GM19467 (cell line): ENCODE measurements around the gene STAT3.
A peak's percentile ranks its signal among the peaks of the same experiment; 100 is the strongest.

ENCODE experiments used
- ATAC-seq: cut with Tn5 transposase; IDR thresholded peaks from one replicate; pipeline ENCODE4 v1.9.1; 2021; ENCODE audit warnings: mild to moderate bottlenecking, moderate library complexity; ENCODE audit not compliant: unreplicated experiment

Gene STAT3

GRCh38 chr17:42354956-42355843 lies 33.0 kb downstream of the STAT3 start:
- no peak for ATAC-seq

- no peak for ATAC-seq
Measured at GRCh38 chr17:42348104-42348503, 40.1 kb downstream of the STAT3 start.

DNA sequence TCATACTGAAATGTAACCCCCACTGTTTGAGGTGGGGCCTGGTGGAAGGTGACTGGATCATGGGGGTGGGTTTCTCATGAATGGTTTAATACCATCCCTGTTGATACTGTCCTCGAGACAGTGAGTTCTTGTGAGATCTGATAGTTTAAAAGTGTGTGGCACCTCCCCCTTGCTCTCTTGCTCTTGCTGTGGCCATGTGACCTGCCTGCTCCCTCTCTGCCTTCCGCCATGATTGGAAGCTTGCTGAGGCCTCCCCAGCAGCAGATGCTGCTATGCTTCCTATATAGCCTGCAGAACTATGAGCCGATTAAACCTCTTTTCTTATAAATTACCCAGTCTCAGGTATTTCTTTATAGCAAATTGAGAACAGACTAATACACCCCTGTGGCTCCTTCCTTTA lies 40.6 kb downstream of the STAT3 start:
- no peak for ATAC-seq

DNA sequence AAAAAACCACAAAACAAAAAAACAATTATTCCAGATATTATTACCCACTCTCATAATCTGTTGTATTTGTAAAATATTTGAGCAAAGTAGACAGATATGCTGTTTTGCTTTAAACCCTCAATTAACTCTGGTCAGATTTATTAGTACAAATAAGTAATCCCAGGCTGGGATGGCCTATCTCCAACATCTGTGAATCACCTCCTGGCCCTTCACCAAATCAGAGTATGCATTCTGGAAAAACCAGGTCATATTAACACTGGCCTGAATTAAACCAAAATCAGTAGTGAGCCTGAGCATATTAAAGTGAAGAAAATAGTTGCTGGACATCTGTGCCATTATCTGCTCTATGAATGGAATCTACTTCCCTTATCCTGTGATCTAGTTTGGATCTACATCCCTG lies 41.0 kb downstream of the STAT3 start:
- no peak for ATAC-seq

GRCh38 chr17:42346481-42346880 lies 41.8 kb downstream of the STAT3 start:
- ATAC-seq = no peak

DNA sequence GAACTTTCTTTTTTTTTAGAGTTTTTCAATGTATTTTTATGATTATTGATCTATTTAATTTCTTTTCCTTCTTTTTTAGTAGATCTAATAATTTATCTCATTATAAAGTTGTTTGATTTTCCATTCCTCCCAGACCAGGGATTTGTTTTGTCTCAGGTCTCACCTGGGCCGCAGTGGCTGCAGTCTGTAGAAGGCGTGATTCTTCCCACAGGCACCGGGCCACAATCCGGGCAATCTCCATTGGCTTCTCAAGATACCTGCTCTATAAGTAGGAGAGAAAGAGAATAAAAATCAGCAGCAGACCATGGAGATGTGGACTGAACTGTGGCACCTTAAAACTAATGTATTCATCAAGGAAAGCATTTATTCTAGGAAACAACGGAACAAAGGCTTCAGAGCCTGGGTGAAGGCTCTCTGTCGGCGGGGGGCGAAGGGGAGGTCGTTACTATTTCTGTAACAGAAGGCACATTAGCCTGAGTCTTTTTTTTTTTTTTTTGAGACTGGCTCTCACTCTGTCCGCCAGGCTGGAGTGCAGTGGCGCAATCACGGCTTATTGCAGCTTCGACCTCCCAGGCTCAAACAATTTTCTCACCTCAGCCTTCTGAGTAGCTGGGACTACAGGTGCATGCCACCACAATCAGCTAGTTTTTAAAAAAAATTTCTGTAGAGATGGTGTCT lies 42.7 kb downstream of the STAT3 start:
- ATAC-seq = no peak

DNA sequence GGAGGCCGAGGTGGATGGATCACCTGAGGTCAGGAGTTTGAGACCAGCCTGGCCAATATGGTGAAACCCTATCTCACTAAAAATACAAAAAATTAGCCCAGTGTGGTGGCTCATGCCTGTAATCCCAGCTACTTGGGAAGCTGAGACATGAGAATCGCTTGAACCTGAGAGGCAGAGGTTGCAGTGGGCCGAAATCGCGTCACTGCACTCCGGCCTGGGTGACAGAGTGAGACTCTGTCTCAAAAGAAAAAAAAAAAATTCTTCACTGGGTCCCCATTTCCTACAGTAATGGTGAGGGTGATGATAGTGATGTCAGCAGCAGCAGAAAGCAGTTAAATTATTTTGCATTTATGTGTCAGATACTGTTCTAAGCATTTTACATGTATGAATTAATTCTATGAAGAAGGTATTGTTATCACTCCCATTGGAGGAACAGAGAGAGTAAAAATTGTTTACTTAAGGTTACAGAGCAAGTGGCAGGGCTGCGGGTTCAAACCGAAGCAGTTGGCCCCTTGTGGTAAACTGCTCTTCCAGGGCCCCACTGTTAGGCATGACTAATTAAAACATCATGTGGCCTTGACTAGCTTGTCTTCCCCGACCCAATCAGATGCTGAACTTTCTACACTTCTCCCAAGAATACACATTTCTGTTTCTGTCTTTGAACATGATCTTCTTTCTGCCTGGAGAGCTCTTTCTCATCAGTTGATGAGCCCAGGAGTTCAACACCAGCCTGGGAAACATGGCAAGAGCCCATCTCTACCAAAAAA lies 45.8 kb downstream of the STAT3 start:
- ATAC-seq = no peak

GRCh38 chr17:42341568-42341967 lies 46.7 kb downstream of the STAT3 start:
- ATAC-seq = no peak

- no peak for ATAC-seq
Measured at GRCh38 chr17:42340691-42341127, 47.5 kb downstream of the STAT3 start.

DNA sequence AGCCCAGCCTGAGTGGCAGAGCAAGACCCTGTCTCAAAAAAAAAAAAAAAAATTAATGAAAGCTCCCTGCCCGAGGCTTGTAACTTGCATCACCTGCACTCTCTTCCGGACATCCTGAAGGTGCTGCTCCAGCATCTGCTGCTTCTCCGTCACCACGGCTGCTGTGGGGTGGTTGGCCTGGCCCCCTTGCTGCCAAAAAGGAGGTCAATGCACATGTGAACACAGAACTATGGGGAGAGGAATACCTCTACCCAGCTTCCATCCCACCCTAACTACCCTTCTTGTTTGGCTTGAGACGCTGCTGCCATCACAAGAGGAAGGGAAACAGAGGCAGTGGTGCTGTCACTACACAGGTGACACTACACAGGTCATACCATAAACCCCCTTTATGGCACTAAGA lies 49.0 kb downstream of the STAT3 start:
- no peak for ATAC-seq

- ATAC-seq = no peak
Measured at GRCh38 chr17:42338427-42338985, 49.7 kb downstream of the STAT3 start.

DNA sequence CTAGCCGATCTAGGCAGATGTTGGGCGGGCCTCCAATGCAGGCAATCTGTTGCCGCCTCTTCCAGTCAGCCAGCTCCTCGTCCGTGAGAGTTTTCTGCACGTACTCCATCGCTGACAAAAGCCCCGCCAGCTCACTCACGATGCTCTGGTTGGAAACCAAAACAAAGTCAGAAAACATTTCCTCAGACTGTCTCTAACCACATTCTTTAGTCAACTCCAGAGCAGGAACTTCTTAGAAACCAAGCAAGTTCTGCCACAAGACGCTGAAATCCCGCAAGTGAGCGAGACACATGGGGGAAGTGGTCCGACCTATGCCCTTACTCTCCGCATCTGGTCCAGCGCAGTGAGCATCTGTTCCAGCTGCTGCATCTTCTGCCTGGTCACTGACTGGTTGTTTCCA lies 50.8 kb downstream of the STAT3 start:
- ATAC-seq = no peak

- ATAC-seq = no peak
Measured at GRCh38 chr17:42334677-42335076, 53.6 kb downstream of the STAT3 start.

DNA sequence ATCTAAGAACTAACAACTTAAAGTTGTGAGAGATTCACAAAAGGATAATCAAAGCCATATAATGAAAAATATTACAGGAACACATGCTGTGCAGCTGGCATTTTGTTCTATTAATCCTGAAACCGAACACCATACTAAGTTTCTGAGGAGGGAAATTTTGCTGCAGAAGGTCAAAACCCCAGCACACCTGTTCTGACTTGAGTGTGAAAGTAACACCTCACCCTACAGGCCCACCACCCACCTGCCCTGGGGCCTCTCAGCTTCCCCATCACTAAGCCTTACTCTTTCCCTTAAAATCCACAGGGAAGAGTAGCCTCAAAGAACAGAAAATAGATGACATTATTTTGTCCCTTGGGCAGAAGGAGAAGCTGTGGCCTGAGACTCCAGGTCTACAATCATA lies 55.2 kb downstream of the STAT3 start:
- ATAC-seq = no peak

- ATAC-seq = no peak
Measured at GRCh38 chr17:42329025-42329976, 58.9 kb downstream of the STAT3 start.

- ATAC-seq = no peak
Measured at GRCh38 chr17:42325026-42325425, 63.2 kb downstream of the STAT3 start.

- no peak for ATAC-seq
Measured at GRCh38 chr17:42323268-42323773, 64.9 kb downstream of the STAT3 start.

- peak; percentile 62 for ATAC-seq
Measured at GRCh38 chr17:42322382-42323267, 65.6 kb downstream of the STAT3 start.

DNA sequence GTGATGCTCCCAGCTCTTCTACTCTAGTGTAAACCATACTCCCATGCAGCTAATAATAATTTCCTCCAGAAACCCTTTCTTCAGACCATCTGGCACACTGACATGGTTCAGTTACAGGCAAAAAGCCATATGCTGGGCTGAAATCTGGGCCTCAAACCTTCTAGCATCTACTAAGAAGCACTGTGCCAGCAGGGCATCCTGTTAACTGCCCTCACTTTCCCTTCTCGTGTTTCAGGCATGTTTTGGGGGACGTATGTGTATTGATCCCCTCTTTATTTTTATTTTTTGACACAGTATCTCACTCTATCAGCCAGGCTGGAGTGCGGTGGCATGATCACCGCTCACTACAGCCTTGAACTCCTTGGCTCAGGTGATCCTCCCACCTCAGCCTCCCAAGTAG lies 66.7 kb downstream of the STAT3 start:
- ATAC-seq = no peak
